ENCODE measurements around the gene HSD17B10.

- TF ChIP-seq CTCF (IDR thresholded peaks at IDR 0.05; ENCODE audit: insufficient read depth, low read length) (no peak), REST (IDR thresholded peaks at IDR 0.05; ENCODE audit: insufficient replicate concordance, low read depth) (no peak), POLR2AphosphoS5 (IDR thresholded peaks at IDR 0.05; ENCODE audit: low read depth) (no peak), SPI1 (IDR thresholded peaks at IDR 0.05; ENCODE audit: borderline replicate concordance, low read depth) (no peak)
These were observed 22.1 kb upstream of the HSD17B10 start for GRCh38 chrX:53456254-53456653.

All from HL-60 (cell line).